K562 (cell line): ENCODE results near the gene CDT1. TPM values are rescaled to one million over a fixed set of nuclear protein-coding genes. Genes with fewer than 3 reads are reported as not detected.

Experiments used
- ARID1B ChIP-seq: fragments of 450-650 bp; IDR thresholded peaks from 2 replicates; pipeline ENCODE4 v1.6.1; 2016; ENCODE audit warnings: antibody characterized with exemption, mild to moderate bottlenecking, inconsistent platforms
- BHLHE40 ChIP-seq: IDR thresholded peaks from 2 replicates; pipeline ENCODE4 v1.6.1; 2011; ENCODE audit warnings: low read length, improper control_type of control experiment
- CAMTA2 ChIP-seq: fragments of 250-450 bp; sonication (Bioruptor Pico); conservative IDR thresholded peaks from 2 replicates; pipeline ENCODE4 v1.5.1; 2022
- FOXJ2 ChIP-seq: fragments of 200-800 bp; sonication (Bioruptor generic); IDR thresholded peaks from 2 replicates; pipeline ENCODE4 v1.6.1; 2016; ENCODE audit warnings: missing genetic modification characterization, missing compliant biosample characterization
- MYC ChIP-seq, 2 experiments: fragments of 250-450 bp in 1 of 2; sonication (Bioruptor Pico) in 1 of 2; IDR thresholded peaks; 2 replicates each; pipeline versions ENCODE4 v1.5.1 to v1.6.1; 2012 to 2021; ENCODE audit warnings: low read depth in 2 of 2, borderline replicate concordance in 1 of 2, improper control_type of control experiment in 1 of 2, low read length in 1 of 2, mild to moderate bottlenecking in 1 of 2, moderate library complexity in 1 of 2
- MYNN ChIP-seq, 2 experiments: sonication (generic); formaldehyde crosslinking in 1 of 2; IDR thresholded peaks; 2 replicates each; pipeline versions ENCODE4 v1.5.0 to v1.6.1; 2016 to 2020; ENCODE audit warnings: antibody characterized with exemption in 1 of 2, missing genetic modification reagents in 1 of 2
- NEUROD1 ChIP-seq: fragments of 150-350 bp; IDR thresholded peaks from 2 replicates; pipeline ENCODE4 v1.6.1; 2014; ENCODE audit warnings: borderline replicate concordance, low read length, low read depth; ENCODE audit not compliant: partially characterized antibody
- NFIX ChIP-seq: fragments of 250-450 bp; sonication (Bioruptor Pico); IDR thresholded peaks from 2 replicates; pipeline ENCODE4 v1.4.0; 2020; ENCODE audit warnings: low read depth, mild to moderate bottlenecking, moderate library complexity
- PHF8 ChIP-seq: fragments of 200-600 bp; sonication (generic); IDR thresholded peaks from 2 replicates; pipeline ENCODE4 v1.6.1; 2012; ENCODE audit warnings: mixed run types, mild to moderate bottlenecking, inconsistent platforms, low read length, moderate library complexity, borderline replicate concordance
- POLR2AphosphoS2 ChIP-seq: IDR thresholded peaks from 2 replicates; pipeline ENCODE4 v1.6.1; 2012; ENCODE audit warnings: low read length, improper control_type of control experiment
- POLR2B ChIP-seq: fragments of 450-650 bp; IDR thresholded peaks from 2 replicates; pipeline ENCODE4 v1.6.1; 2018; ENCODE audit warnings: low read depth; ENCODE audit not compliant: partially characterized antibody
- RBFOX2 ChIP-seq: fragments of 200-400 bp; formaldehyde crosslinking; IDR thresholded peaks from 2 replicates; pipeline ENCODE4 v1.6.1; 2017; ENCODE audit warnings: low read depth, mild to moderate bottlenecking, low read length, moderate library complexity
- SIX5 ChIP-seq, 2 experiments: IDR thresholded peaks; 2 replicates each; pipeline ENCODE4 v1.6.1; 2011; ENCODE audit warnings: low read length in 2 of 2, borderline replicate concordance in 1 of 2, low read depth in 1 of 2, mild to moderate bottlenecking in 1 of 2, moderate library complexity in 1 of 2; ENCODE audit not compliant: insufficient read depth in 1 of 2
- SMARCA5 ChIP-seq: fragments of 450-650 bp; IDR thresholded peaks from 2 replicates; pipeline ENCODE4 v1.6.1; 2016
- TCFL5 ChIP-seq: fragments of 250-450 bp; sonication (Bioruptor Pico); conservative IDR thresholded peaks from 2 replicates; pipeline ENCODE4 v1.6.1; 2021; ENCODE audit warnings: mild to moderate bottlenecking, moderate library complexity, matching md5 sums
- ZBTB1 ChIP-seq: sonication (generic); formaldehyde crosslinking; IDR thresholded peaks from 2 replicates; pipeline ENCODE4 v1.8.1; 2023; ENCODE audit warnings: missing genetic modification reagents, low read depth, mild to moderate bottlenecking, borderline replicate concordance
- ZEB2 ChIP-seq: fragments of 450-650 bp; IDR thresholded peaks from 2 replicates; pipeline ENCODE4 v1.6.1; 2016
- ZNF274 ChIP-seq: IDR thresholded peaks from 2 replicates; pipeline ENCODE4 v1.6.1; 2011; ENCODE audit warnings: low read depth, mild to moderate bottlenecking, low read length, moderate library complexity, borderline replicate concordance
- ZNF696 ChIP-seq: fragments of 250-450 bp; sonication (Bioruptor Pico); conservative IDR thresholded peaks from 2 replicates; pipeline ENCODE4 v1.4.0; 2020; ENCODE audit warnings: mild to moderate bottlenecking, moderate library complexity
- polyA plus RNA-seq, 8 experiments: library from polyadenylated mRNA; depleted of rRNA in 4 of 8; stranded (reverse) in 5 of 8; unstranded in 3 of 8; fragments of >200 nt; fragmentation: Nextera tagmentation in 2 of 8; fragmentation: Illumina TruSeq in 1 of 8; extraction: Ambion mirVana in 2 of 8; extraction: Trizol in 1 of 8; gene quantifications; 2 replicates each; pipeline versions ENCODE4 v1.2.1 to v1.2.3, GENCODE V29; 2011 to 2014; ENCODE audit warnings: inconsistent platforms in 1 of 8, missing spikeins in 1 of 8
- total RNA-seq, 7 experiments: library from RNA; depleted of rRNA in 6 of 7; stranded (reverse); fragments of >200 nt in 6 of 7; fragmentation: Illumina TruSeq in 2 of 7; extraction: Trizol in 2 of 7; gene quantifications; 2 replicates each; pipeline versions ENCODE4 v1.2.1 to v1.2.3, GENCODE V29; 2011 to 2021; ENCODE audit warnings: low replicate concordance in 1 of 7
- TF ChIP-seq, protein P1 (sequence below): fragments of 450-650 bp; formaldehyde crosslinking; IDR thresholded peaks from 2 replicates; pipeline ENCODE4 v1.4.0; 2020; ENCODE audit warnings: mild to moderate bottlenecking
- TF ChIP-seq, protein P2 (sequence below): fragments of 450-650 bp; formaldehyde crosslinking; conservative IDR thresholded peaks from 2 replicates; pipeline ENCODE4 v1.4.0; 2022; ENCODE audit warnings: mild to moderate bottlenecking, missing genetic modification characterization
- TF ChIP-seq, protein P3 (sequence below): sonication (generic); formaldehyde crosslinking; IDR thresholded peaks from 2 replicates; pipeline ENCODE4 v1.8.1; 2023; ENCODE audit warnings: mild to moderate bottlenecking, missing genetic modification reagents
- TF ChIP-seq, protein P4 (sequence below): sonication (generic); formaldehyde crosslinking; IDR thresholded peaks from 2 replicates; pipeline ENCODE4 v1.8.1; 2023; ENCODE audit warnings: mild to moderate bottlenecking, missing genetic modification reagents, moderate library complexity

CDT1 gene
- total and polyA plus RNA-seq, 9 of the 15 experiments (the other 6 are each of a cell fraction or from before 2014, with no cell fraction given) = 0.92 to 178 (median 14.2) TPM

DNA sequence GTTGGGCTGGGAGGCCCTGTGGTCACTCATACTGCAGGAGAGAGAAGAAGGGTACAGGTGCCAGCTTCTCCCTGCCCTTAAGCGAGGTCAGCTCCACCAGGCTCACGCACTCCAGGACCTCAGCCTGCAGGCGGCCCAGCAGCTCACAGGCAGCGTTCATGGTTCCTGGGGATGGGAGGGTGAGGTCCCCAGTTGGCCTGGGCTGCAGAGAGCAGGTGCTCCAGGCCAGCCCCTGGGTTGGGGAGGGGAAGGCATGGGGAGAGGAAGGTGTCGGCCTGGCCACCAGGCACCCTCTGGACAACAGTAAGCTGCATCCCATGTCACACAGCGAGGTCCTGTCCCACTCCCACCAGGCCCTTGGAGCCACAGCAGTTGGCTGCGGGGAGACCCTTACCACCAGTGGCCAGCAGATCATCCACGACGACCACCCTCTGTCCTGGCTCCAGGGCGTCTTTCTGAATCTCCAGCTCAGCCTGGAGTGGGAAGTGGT lies 6.1 kb downstream of the CDT1 start (continued):
- TF ChIP-seq MYNN (IDR thresholded peaks at IDR 0.05) (peak; percentile 28; the same call in 1 of the 2 replicates), MYNN (CRISPR knock-in tag; IDR thresholded peaks at IDR 0.05) (no peak), FOXJ2 (no peak), TCFL5 (CRISPR knock-in tag) (no peak), SIX5 (IDR thresholded peaks at IDR 0.05; ENCODE audit: borderline replicate concordance in 1 of 2, insufficient read depth in 1 of 2, low read depth in 1 of 2, low read length in 2 of 2) (no peak), PHF8 (peak; percentile 13; the same call in 1 of the 2 replicates), ZNF274 (no peak), MYC (IDR thresholded peaks at IDR 0.05; ENCODE audit: low read depth, low read length) (peak; percentile 2; the same call in 1 of the 2 replicates), MYC (CRISPR knock-in tag; IDR thresholded peaks at IDR 0.05; ENCODE audit: borderline replicate concordance, low read depth) (no peak), NFIX (CRISPR knock-in tag) (no peak), ZEB2 (no peak), BHLHE40 (no peak), NEUROD1 (no peak), RBFOX2 (peak; percentile 89), ARID1B (no peak), ZBTB1 (CRISPR knock-in tag) (0 out of 2 replicates have a peak, but pooled peaks have one; percentile 27), POLR2AphosphoS2 (peak; percentile 91), SMARCA5 (no peak), CAMTA2 (no peak), POLR2B (peak; percentile 64), ZNF696 (CRISPR knock-in tag) (no peak)
- TF ChIP-seq, protein P1, sequence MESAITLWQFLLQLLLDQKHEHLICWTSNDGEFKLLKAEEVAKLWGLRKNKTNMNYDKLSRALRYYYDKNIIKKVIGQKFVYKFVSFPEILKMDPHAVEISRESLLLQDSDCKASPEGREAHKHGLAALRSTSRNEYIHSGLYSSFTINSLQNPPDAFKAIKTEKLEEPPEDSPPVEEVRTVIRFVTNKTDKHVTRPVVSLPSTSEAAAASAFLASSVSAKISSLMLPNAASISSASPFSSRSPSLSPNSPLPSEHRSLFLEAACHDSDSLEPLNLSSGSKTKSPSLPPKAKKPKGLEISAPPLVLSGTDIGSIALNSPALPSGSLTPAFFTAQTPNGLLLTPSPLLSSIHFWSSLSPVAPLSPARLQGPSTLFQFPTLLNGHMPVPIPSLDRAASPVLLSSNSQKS (CRISPR knock-in tag) = no peak
- TF ChIP-seq, protein P2, sequence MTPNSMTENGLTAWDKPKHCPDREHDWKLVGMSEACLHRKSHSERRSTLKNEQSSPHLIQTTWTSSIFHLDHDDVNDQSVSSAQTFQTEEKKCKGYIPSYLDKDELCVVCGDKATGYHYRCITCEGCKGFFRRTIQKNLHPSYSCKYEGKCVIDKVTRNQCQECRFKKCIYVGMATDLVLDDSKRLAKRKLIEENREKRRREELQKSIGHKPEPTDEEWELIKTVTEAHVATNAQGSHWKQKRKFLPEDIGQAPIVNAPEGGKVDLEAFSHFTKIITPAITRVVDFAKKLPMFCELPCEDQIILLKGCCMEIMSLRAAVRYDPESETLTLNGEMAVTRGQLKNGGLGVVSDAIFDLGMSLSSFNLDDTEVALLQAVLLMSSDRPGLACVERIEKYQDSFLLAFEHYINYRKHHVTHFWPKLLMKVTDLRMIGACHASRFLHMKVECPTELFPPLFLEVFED = no peak; the same call in 1 of the 2 replicates
- TF ChIP-seq, protein P3, sequence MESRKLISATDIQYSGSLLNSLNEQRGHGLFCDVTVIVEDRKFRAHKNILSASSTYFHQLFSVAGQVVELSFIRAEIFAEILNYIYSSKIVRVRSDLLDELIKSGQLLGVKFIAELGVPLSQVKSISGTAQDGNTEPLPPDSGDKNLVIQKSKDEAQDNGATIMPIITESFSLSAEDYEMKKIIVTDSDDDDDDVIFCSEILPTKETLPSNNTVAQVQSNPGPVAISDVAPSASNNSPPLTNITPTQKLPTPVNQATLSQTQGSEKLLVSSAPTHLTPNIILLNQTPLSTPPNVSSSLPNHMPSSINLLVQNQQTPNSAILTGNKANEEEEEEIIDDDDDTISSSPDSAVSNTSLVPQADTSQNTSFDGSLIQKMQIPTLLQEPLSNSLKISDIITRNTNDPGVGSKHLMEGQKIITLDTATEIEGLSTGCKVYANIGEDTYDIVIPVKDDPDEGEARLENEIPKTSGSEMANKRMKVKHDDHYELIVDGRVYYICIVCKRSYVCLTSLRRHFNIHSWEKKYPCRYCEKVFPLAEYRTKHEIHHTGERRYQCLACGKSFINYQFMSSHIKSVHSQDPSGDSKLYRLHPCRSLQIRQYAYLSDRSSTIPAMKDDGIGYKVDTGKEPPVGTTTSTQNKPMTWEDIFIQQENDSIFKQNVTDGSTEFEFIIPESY (CRISPR knock-in tag) = 0 out of 2 replicates have a peak, but pooled peaks have one; percentile 40
- TF ChIP-seq, protein P4, sequence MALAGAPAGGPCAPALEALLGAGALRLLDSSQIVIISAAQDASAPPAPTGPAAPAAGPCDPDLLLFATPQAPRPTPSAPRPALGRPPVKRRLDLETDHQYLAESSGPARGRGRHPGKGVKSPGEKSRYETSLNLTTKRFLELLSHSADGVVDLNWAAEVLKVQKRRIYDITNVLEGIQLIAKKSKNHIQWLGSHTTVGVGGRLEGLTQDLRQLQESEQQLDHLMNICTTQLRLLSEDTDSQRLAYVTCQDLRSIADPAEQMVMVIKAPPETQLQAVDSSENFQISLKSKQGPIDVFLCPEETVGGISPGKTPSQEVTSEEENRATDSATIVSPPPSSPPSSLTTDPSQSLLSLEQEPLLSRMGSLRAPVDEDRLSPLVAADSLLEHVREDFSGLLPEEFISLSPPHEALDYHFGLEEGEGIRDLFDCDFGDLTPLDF (CRISPR knock-in tag) = no peak
